Adrenal gland (tissue), 5 donors: Measurements from ENCODE around the gene CEP131.

Source experiments
- CTCF ChIP-seq, 6 experiments: fragments of 450-650 bp in 4 of 6; fragments of 200-600 bp in 2 of 6; sonication (generic) in 1 of 6; IDR thresholded peaks; 1 replicate in 5 of 6; 2 replicates in 1 of 6; pipeline versions ENCODE4 v1.5.1 to v1.8.0; 2016 to 2021; ENCODE audit warnings: antibody characterized with exemption in 6 of 6, mild to moderate bottlenecking in 2 of 6, moderate library complexity in 1 of 6
- POLR2A ChIP-seq, 2 donors: fragments of 450-650 bp; IDR thresholded peaks; one replicate each; pipeline ENCODE4 v1.6.1; 2017; ENCODE audit warnings: antibody characterized with exemption in 2 of 2, mild to moderate bottlenecking in 2 of 2, moderate library complexity in 1 of 2
- donor health status: DM: no; HTN: no; CAD: no.

DNA sequence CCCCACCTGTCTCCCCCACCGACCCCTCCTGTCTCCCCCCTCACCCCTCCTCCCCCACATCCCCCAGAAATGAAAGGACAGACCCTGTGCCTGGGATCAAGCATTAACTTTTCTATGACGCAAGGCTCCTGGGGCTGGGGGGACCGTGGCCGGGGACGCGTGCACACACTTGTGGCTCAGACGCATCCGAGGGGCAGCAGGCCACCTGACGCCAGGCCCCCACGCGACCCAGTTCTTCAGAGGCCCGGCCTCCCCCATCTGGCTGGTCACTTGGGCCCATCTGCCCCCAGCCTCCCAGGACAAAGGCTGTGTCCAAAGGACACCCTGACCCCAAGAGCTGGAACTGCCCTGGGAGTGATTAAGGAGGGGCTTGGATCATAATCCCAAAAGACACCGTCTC is 71.5 kb downstream of the CEP131 start:
- TF ChIP-seq CTCF (IDR thresholded peaks at IDR 0.05) (no peak), POLR2A (IDR thresholded peaks at IDR 0.05) (no peak)
